Trophoblast cell (in vitro differentiated cells and primary cell): ENCODE data around the gene C1orf53.
"Not testable (repeated sequence)": the region's sequence is repeated elsewhere in the genome, so short reads cannot be mapped to it uniquely, and the experiment has no call there.

Experiments
- DNase-seq, 2 donors: peaks; one replicate each; pipeline ENCODE4 v3.0.0-alpha.2; 2016
- H2AFZ ChIP-seq: 2 replicates; pipeline ENCODE4 v1.6.1; 2013; ENCODE audit warnings: low read length, moderate library complexity, mild to moderate bottlenecking; ENCODE audit not compliant: insufficient read depth, poor library complexity
- H2AK5ac ChIP-seq: 2 replicates; pipeline ENCODE4 v1.6.1; 2013; ENCODE audit warnings: mild to moderate bottlenecking, low read length
- H2BK120ac ChIP-seq: 2 replicates; pipeline ENCODE4 v1.6.1; 2013; ENCODE audit warnings: low read length, mild to moderate bottlenecking, moderate library complexity; ENCODE audit not compliant: insufficient read depth, poor library complexity
- H2BK12ac ChIP-seq: 2 replicates; pipeline ENCODE4 v1.6.1; 2013; ENCODE audit warnings: mild to moderate bottlenecking, low read length, moderate library complexity
- H2BK5ac ChIP-seq: 2 replicates; pipeline ENCODE4 v1.6.1; 2013; ENCODE audit warnings: low read length, low read depth, moderate library complexity, mild to moderate bottlenecking; ENCODE audit not compliant: poor library complexity
- H3K14ac ChIP-seq: 2 replicates; pipeline ENCODE4 v1.6.1; 2013; ENCODE audit warnings: mild to moderate bottlenecking, low read length
- H3K18ac ChIP-seq: 2 replicates; pipeline ENCODE4 v1.6.1; 2013; ENCODE audit warnings: mild to moderate bottlenecking, low read length
- H3K23ac ChIP-seq: 2 replicates; pipeline ENCODE4 v1.6.1; 2013; ENCODE audit warnings: low read length
- H3K27ac ChIP-seq: 2 replicates; pipeline ENCODE4 v1.5.1; 2013; ENCODE audit warnings: low read depth, mild to moderate bottlenecking, inconsistent platforms, low read length, moderate library complexity
- H3K27me3 ChIP-seq: 2 replicates; pipeline ENCODE4 v1.6.1; 2013; ENCODE audit warnings: inconsistent platforms, mild to moderate bottlenecking, low read length, moderate library complexity; ENCODE audit not compliant: insufficient read depth
- H3K36me3 ChIP-seq, 2 experiments: 1 replicate in 1 of 2; 2 replicates in 1 of 2; pipeline ENCODE4 v1.6.1; 2013; ENCODE audit warnings: low read length in 2 of 2, mild to moderate bottlenecking in 2 of 2, moderate library complexity in 1 of 2; ENCODE audit not compliant: insufficient read depth in 2 of 2, control insufficient read depth in 1 of 2
- H3K4ac ChIP-seq: 2 replicates; pipeline ENCODE4 v1.6.1; 2013; ENCODE audit warnings: low read depth, mild to moderate bottlenecking, low read length, moderate library complexity
- H3K4me1 ChIP-seq, 2 experiments: 1 replicate in 1 of 2; 2 replicates in 1 of 2; pipeline ENCODE4 v1.6.1; 2013; ENCODE audit warnings: low read length in 2 of 2, mild to moderate bottlenecking in 2 of 2, moderate library complexity in 1 of 2; ENCODE audit not compliant: insufficient read depth in 2 of 2, control insufficient read depth in 1 of 2
- H3K4me2 ChIP-seq: 2 replicates; pipeline ENCODE4 v1.6.1; 2013; ENCODE audit warnings: inconsistent platforms, mild to moderate bottlenecking, low read length, moderate library complexity
- H3K4me3 ChIP-seq: 2 replicates; pipeline ENCODE4 v1.5.1; 2013; ENCODE audit warnings: mild to moderate bottlenecking, low read depth, low read length, inconsistent platforms
- H3K79me1 ChIP-seq: one replicate; pipeline ENCODE4 v1.6.1; 2013; ENCODE audit warnings: low read length
- H3K79me2 ChIP-seq: 2 replicates; pipeline ENCODE4 v1.6.1; 2013; ENCODE audit warnings: low read length, mild to moderate bottlenecking; ENCODE audit not compliant: control insufficient read depth, insufficient read depth, poor library complexity
- H3K9ac ChIP-seq: 2 replicates; pipeline ENCODE4 v1.6.1; 2013; ENCODE audit warnings: mild to moderate bottlenecking, low read length
- H3K9me3 ChIP-seq: 2 replicates; pipeline ENCODE4 v1.6.1; 2013; ENCODE audit warnings: low read depth, mild to moderate bottlenecking, control low read depth, inconsistent platforms, low read length; ENCODE audit not compliant: insufficient read depth
- H4K12ac ChIP-seq: 2 replicates; pipeline ENCODE4 v1.6.1; 2013; ENCODE audit warnings: low read depth, mild to moderate bottlenecking, low read length, moderate library complexity
- H4K8ac ChIP-seq: 2 replicates; pipeline ENCODE4 v1.6.1; 2013; ENCODE audit warnings: low read depth, mild to moderate bottlenecking, low read length, moderate library complexity
- H4K91ac ChIP-seq: one replicate; pipeline ENCODE4 v1.6.1; 2013; ENCODE audit warnings: low read depth, mild to moderate bottlenecking, low read length, moderate library complexity
- WGBS: extraction: QIAGEN DNeasy Blood & Tissue Kit; methylation state at CpG from one replicate; pipeline ENCODE4 v1.1.7; 2013; ENCODE audit warnings: missing lambda C conversion rate; ENCODE audit not compliant: insufficient read length, insufficient coverage; ENCODE audit errors: extremely low coverage; 5-methylcytosine and 5-hydroxymethylcytosine counted together

Gene C1orf53

DNA sequence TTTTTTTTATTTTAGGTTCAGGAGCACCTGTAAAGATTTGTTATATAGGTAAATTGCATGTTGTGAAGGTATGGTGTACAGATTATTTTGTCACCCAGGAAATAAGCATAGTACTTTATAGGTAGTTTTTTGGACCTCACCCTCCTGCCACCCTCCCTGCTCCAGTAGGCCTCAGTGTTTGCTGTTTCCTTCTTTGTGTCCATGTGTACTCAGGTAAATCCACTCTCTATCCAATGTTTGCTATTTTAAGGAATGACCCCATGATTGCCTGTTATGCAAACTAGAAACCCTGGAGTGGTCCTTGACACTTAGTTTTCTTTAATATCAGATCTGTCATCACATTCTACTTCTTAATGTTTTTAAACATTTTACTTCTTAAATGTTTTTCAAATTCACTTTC is 48.7 kb downstream of the C1orf53 start:
- no peak overlapping the region for H4K8ac ChIP-seq
- no peak overlapping the region for H3K4ac ChIP-seq
- no peak overlapping the region for H3K9ac ChIP-seq
- no peak overlapping the region for H4K12ac ChIP-seq
- no peaks in the 10 kb centered on the region for H3K4me1 ChIP-seq
- no peak overlapping the region for H3K14ac ChIP-seq
- no peak overlapping the region for H2BK120ac ChIP-seq
- H3K27me3 ChIP-seq: no peaks in the 10 kb centered on the region
- no peak overlapping the region for H2AK5ac ChIP-seq
- no peaks in the 10 kb centered on the region for H3K79me1 ChIP-seq
- H3K4me2 ChIP-seq: no peak overlapping the region
- no peaks in the 10 kb centered on the region for H3K36me3 ChIP-seq
- no peaks in the 10 kb centered on the region for H3K79me2 ChIP-seq
- H3K27ac ChIP-seq: no peak overlapping the region
- no peak overlapping the region for H3K4me3 ChIP-seq
- no peak overlapping the region for H2BK12ac ChIP-seq
- H2BK5ac ChIP-seq: no peak overlapping the region
- no peaks in the 10 kb centered on the region for H3K9me3 ChIP-seq
- no peak for DNase-seq
- H3K18ac ChIP-seq: no peak overlapping the region
- H4K91ac ChIP-seq: no peak overlapping the region
- no peak overlapping the region for H3K23ac ChIP-seq
- H2AFZ ChIP-seq: no peak overlapping the region

DNA sequence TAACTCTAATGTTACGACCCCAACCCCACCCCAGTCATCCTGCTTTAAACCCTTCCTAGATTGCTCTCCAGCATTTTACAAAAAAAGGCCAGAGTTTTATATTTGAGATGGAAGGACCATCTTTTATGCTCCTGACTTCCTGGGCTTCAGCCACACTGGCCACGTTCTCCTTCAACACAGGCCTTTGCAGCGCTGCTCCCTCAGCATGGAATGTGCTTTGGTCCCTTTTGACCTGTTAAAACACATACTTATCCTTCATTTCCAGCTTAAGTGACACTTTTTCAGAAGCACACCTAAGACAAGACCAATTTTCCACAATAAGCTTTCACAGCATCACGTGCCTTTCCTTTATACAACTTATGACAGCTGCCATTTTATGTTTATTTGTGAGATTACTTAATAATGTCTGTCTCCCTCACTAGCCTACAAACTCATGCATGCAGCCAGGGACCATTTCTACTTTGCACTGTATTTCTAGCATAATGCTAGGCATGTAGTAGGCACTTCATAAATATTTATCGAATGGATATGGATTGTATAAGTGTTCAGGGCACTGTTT is 49.3 kb downstream of the C1orf53 start:
- no peak overlapping the region for H3K4me3 ChIP-seq
- no peak overlapping the region for H2BK5ac ChIP-seq
- WGBS: no CpG with 5 or more reads among the region's 5 CpGs
- no peak overlapping the region for H2BK120ac ChIP-seq
- H3K14ac ChIP-seq: no peak overlapping the region
- DNase-seq: no peak
- H3K4ac ChIP-seq: no peak overlapping the region
- H3K9ac ChIP-seq: no peak overlapping the region
- no peak overlapping the region for H4K12ac ChIP-seq
- H3K79me2 ChIP-seq: no peaks in the 10 kb centered on the region
- H4K91ac ChIP-seq: no peak overlapping the region
- no peaks in the 10 kb centered on the region for H3K27me3 ChIP-seq
- no peaks in the 10 kb centered on the region for H3K4me1 ChIP-seq
- no peaks in the 10 kb centered on the region for H3K36me3 ChIP-seq
- H2AK5ac ChIP-seq: no peak overlapping the region
- H3K23ac ChIP-seq: no peak overlapping the region
- no peak overlapping the region for H4K8ac ChIP-seq
- no peak overlapping the region for H3K18ac ChIP-seq
- no peak overlapping the region for H2AFZ ChIP-seq
- H2BK12ac ChIP-seq: no peak overlapping the region
- no peaks in the 10 kb centered on the region for H3K79me1 ChIP-seq
- no peak overlapping the region for H3K4me2 ChIP-seq
- H3K27ac ChIP-seq: no peak overlapping the region
- H3K9me3 ChIP-seq: no peaks in the 10 kb centered on the region

- H3K4me3 ChIP-seq, H2BK12ac ChIP-seq, H3K23ac ChIP-seq, H3K9me3 ChIP-seq, H3K4ac ChIP-seq, H3K79me2 ChIP-seq, H2AK5ac ChIP-seq, H3K27ac ChIP-seq, H3K4me2 ChIP-seq, H4K91ac ChIP-seq, H3K36me3 ChIP-seq, H3K18ac ChIP-seq, H4K12ac ChIP-seq, H3K4me1 ChIP-seq, H2AFZ ChIP-seq, H3K14ac ChIP-seq, H3K27me3 ChIP-seq, H4K8ac ChIP-seq, H3K79me1 ChIP-seq, H2BK120ac ChIP-seq, H3K9ac ChIP-seq, H2BK5ac ChIP-seq: not testable (repeated sequence)
- WGBS: no CpG with 5 or more reads among the region's 6 CpGs
- DNase-seq: peak in 1 of 2 donors; percentile 13
Measured at GRCh38 chr1:197953472-197953871, 51.0 kb downstream of the C1orf53 start.

- Histone ChIP-seq H2AK5ac (no peak overlapping the region), H3K79me2 (no peaks in the 10 kb centered on the region)
Measured at GRCh38 chr1:197954718-197955418, 52.4 kb downstream of the C1orf53 start.

More at GRCh38 chr1:197954718-197955418, 52.4 kb downstream of the C1orf53 start:
- Histone ChIP-seq H4K12ac (no peak overlapping the region), H3K18ac (no peak overlapping the region), H3K9ac (no peak overlapping the region), H3K4ac (no peak overlapping the region), H3K4me3 (no peak overlapping the region), H3K36me3 (no peaks in the 10 kb centered on the region), H3K9me3 (no peaks in the 10 kb centered on the region), H3K4me1 (no peaks in the 10 kb centered on the region), H3K23ac (no peak overlapping the region), H2BK12ac (no peak overlapping the region), H2BK120ac (no peak overlapping the region), H3K14ac (no peak overlapping the region), H3K4me2 (no peak overlapping the region), H3K27me3 (no peaks in the 10 kb centered on the region), H2BK5ac (no peak overlapping the region), H4K91ac (no peak overlapping the region), H3K79me1 (no peaks in the 10 kb centered on the region), H4K8ac (no peak overlapping the region), H2AFZ (no peak overlapping the region), H3K27ac (no peak overlapping the region)
- no CpG with 5 or more reads among the region's 4 CpGs for WGBS
- DNase-seq: no peak
